GM21526 (cell line): ENCODE results near the gene PI4KA.
A peak's percentile ranks its signal among the peaks of the same experiment; 100 is the strongest.
"Not testable (repeated sequence)": the region's sequence is repeated elsewhere in the genome, so short reads cannot be mapped to it uniquely, and the experiment has no call there.

ENCODE experiments used
- ATAC-seq: cut with Tn5 transposase; IDR thresholded peaks from one replicate; pipeline ENCODE4 v1.9.1; 2021; ENCODE audit warnings: moderate library complexity; ENCODE audit not compliant: unreplicated experiment, low FRiP score

Gene PI4KA

DNA sequence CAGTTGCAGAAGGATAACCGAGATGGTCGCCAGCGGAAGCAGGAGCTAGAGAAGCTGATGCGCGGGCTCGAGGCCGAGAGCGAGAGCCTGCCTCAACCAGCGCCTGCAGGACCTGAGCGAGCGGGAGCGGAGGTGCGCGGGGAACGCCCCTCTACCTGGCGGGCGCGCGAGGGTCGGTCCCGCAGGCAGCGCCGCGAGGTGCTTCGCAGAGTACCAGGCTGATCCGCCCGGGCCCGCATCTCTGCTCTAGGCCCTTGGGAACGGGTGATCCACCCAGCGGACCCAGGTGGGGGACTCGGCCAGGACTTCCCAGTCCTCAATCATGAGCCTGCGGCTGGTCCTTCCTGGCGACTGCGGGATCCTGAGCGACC is 156.5 kb downstream of the PI4KA start:
- peak; percentile 29 for ATAC-seq

GRCh38 chr22:20701680-20702136 is 156.9 kb downstream of the PI4KA start:
- peak; percentile 2 for ATAC-seq

DNA sequence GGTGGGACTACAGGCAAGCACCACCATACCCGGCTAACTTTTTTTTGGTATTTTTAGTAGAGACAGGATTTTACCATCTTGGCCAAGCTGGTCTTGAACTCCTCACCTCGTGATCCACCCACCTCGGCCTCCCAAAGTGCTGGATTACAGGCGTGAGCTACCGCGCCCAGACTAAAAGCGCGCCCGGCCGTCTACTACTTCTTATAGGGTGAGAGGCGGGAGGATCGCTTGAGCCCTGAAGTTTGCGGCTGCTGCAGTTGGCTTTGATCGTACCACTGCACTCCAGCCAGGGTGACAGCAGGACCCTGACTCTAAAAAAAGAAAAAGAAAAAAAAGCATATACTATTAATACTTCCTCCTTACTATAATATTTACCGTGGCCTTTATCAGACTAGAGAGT is 158.3 kb downstream of the PI4KA start:
- ATAC-seq = not testable (repeated sequence)

GRCh38 chr22:20699856-20700255 is 158.8 kb downstream of the PI4KA start:
- ATAC-seq = not testable (repeated sequence)

- not testable (repeated sequence) for ATAC-seq
Measured at GRCh38 chr22:20697481-20698113, 161.0 kb downstream of the PI4KA start.

GRCh38 chr22:20696056-20696455 is 162.6 kb downstream of the PI4KA start:
- ATAC-seq = not testable (repeated sequence)

DNA sequence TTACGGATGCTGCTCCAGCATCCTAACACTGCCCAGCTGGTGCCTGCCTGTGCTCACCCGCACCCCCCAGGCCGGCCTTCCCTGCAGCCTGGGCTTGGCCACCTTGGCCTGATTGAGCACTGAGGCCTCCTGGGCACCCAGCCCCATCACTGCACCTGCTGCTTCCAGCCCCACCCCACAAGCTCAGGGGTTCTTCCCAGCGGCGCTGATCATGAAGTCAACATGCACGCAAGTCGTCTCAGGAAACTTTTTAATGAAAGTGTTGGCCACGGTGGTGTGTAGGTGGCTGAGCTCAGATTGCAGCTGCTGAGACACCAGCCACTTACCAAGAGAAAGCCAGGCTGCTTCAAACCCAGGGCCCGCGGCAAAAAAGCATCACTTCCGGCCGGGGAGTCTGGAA is 163.4 kb downstream of the PI4KA start:
- ATAC-seq = not testable (repeated sequence)

- not testable (repeated sequence) for ATAC-seq
Measured at GRCh38 chr22:20694256-20694655, 164.4 kb downstream of the PI4KA start.

DNA sequence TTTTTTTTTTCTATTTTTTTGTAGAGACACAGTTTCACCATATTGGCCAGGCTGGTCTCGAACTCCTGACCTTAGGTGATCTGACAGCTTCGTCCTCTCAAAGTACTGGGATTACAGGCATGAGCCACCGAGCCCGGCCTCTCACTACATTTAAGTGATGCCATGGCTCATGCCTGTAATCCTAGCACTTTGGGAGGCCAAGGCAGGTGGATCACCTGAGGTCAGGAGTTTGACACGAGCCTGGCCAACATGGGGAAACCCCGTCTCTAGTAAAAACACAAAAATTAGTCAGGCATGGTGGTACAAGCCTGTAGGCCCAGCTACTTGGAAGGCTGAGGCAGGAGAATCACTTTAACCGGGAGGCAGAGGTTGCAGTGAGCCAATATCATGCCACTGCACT is 165.7 kb downstream of the PI4KA start:
- ATAC-seq = not testable (repeated sequence)

- not testable (repeated sequence) for ATAC-seq
Measured at GRCh38 chr22:20690586-20691317, 167.9 kb downstream of the PI4KA start.

- ATAC-seq = not testable (repeated sequence)
Measured at GRCh38 chr22:20687356-20688172, 171.0 kb downstream of the PI4KA start.

GRCh38 chr22:20685764-20686163 is 172.8 kb downstream of the PI4KA start:
- not testable (repeated sequence) for ATAC-seq

DNA sequence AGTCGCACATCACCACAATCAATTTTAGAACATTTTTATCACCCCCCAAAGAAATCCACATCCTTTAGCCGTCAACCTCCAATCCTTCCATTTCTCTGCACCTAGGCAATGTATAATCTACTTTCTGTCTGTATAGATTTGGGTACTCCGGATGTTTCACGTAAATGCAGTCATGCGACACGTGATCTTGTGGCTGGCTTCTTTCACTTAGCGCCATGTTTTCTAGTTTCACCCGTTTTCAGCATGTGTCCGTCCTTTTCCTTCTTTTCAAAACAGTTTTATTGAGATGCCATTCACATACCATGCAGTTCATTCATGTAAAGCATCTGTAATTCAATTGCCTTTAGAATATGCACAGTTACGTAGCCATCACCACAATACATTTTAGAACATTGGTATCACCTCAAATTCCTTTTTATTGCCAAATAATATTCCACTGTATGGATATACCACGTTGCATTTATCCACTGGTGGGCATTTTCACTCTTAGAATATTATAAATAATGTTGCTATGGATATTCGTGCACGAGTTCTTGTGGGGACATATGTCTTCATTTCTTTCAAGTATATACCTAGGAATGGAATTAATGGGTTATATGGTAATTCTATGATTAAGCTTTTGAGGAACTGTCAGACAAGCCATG is 179.7 kb downstream of the PI4KA start:
- not testable (repeated sequence) for ATAC-seq

DNA sequence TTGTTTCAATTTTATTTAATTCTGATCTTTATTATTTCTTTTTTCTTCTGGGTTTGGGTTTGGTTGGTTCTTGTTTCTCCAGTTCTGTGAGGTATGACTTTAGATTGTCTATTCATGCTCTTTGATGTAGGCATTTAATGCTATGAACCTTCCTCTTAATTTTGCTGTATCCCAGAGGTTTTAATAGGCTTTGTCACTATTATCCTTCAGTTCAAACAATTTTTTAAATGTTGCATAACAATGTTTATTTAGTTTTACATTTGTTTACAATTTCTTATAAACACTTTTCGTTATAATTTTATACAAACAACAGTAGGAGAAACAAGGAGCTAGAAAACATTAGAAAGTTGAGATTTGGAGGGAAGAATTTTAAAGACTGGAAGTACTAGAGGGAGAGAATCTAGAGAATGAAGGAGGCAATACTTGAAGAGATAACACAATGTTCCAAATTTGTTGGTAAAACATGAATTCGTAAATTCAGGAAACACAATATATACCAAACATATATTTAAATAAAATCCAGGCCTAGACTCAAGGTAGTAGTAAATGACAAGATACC is 180.8 kb downstream of the PI4KA start:
- ATAC-seq = no peak

DNA sequence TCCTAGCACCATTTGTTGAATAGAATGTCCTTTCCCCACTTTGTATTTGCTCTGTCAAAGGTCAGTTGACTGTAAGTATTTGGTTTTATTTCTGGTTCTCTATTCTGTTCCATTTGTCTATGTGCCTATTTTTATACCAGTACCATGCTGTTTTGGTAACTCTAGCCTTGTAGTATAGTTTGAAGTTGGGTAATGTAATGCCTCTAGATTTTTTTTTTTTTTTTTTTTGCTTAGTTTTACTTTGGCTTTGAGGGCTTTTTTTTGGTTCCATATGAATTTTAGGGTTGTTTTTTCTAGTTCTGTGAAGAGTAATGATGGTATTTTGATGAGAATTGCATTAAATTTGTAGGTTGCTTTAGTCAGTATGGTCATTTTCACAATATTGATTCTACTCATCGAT is 183.0 kb downstream of the PI4KA start:
- not testable (repeated sequence) for ATAC-seq

DNA sequence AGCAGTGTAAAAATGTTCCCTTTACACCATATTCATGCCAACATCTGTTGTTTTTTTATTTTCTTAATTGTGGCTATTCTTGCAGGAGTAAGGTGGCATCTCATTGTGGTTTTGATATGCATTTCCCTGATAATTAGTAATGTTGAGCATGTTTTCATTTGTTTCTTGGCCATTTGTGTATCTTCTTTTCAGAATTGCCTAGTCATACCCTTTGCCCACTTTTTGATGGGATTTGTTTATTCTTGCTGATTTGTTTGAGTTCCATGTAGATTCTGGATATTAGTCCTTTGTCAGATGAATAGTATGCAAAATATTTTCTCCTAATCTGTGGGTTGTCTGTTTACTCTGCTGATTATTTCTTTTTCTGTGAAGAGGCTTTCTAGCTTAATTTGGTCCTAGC is 183.6 kb downstream of the PI4KA start:
- ATAC-seq = no peak

DNA sequence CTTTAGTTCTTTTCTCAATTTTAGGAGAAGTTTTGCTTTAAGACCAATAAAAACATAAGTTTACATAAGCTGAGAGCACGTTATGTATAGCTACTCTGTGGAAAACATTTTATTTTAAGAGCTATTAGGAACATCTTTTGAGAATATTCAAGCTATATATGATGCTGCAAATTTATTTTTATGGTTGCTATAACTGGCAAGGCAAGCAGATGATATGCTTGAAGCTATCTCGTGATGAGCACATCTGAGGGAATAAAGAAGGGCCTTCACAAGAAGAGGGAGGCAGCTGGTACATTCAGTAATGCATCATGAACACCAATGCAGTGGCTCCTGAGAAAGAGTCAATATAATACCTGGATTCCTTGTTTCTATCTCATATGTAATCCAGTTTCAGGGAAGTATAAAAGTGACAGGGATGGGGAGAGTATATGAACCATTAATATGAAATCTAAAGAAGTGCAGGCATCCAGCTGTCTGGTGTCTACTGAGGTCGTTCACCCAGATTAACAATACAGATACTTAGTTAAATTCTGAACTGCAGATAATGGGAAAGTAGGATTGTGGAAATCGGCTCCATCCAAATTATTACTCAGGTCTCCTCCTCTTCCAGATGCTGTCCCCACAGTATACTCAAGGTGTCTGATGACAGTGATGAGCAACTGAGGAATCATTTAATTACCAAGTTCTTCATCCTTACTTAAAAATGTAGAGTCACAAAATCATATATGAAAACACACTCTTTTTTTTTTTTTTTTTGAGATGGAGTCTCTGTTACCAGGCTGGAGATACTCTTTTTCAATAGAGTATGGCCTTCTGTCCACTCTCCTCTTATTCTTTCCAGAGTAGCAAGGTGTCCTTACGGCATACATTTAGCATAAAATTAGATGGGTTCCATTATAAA is 185.1 kb downstream of the PI4KA start:
- ATAC-seq = no peak

- ATAC-seq = no peak
Measured at GRCh38 chr22:20672732-20673131, 185.9 kb downstream of the PI4KA start.

- no peak for ATAC-seq
Measured at GRCh38 chr22:20672082-20672424, 186.6 kb downstream of the PI4KA start.
